HepG2 (cell line): ENCODE results near the gene RNF10. TPM values are rescaled to one million over a fixed set of nuclear protein-coding genes. Genes with fewer than 3 reads are reported as not detected.

Experiments used
- ARNTL ChIP-seq: sonication (generic); formaldehyde crosslinking; IDR thresholded peaks from 2 replicates; pipeline ENCODE4 v1.4.0; 2020; ENCODE audit warnings: mild to moderate bottlenecking, missing genetic modification reagents
- DNMT1 ChIP-seq: sonication (generic); formaldehyde crosslinking; IDR thresholded peaks from 2 replicates; pipeline ENCODE4 v1.5.1; 2020; ENCODE audit warnings: mild to moderate bottlenecking, missing genetic modification reagents
- EHMT2 ChIP-seq: fragments of 200-600 bp; sonication (generic); IDR thresholded peaks from 2 replicates; pipeline ENCODE4 v1.7.0; 2017; ENCODE audit warnings: antibody characterized with exemption, low read depth, low read length, borderline replicate concordance
- FOSL1 ChIP-seq: sonication (generic); formaldehyde crosslinking; IDR thresholded peaks from 2 replicates; pipeline ENCODE4 v1.9.0; 2021; ENCODE audit warnings: missing genetic modification reagents, borderline replicate concordance
- GTF2F1 ChIP-seq: fragments of 150-350 bp; IDR thresholded peaks from 2 replicates; pipeline ENCODE4 v1.6.1; 2014; ENCODE audit warnings: low read length
- HOXD1 ChIP-seq: sonication (generic); formaldehyde crosslinking; IDR thresholded peaks from 2 replicates; pipeline ENCODE4 v1.5.0; 2020; ENCODE audit warnings: missing genetic modification reagents
- KDM2A ChIP-seq: sonication (generic); formaldehyde crosslinking; IDR thresholded peaks from 2 replicates; pipeline ENCODE4 v1.4.0; 2020; ENCODE audit warnings: low read depth, missing genetic modification reagents, borderline replicate concordance
- NFYC ChIP-seq: IDR thresholded peaks from 2 replicates; pipeline ENCODE4 v1.6.1; 2016; ENCODE audit warnings: missing genetic modification reagents, missing compliant biosample characterization
- RFX5 ChIP-seq: IDR thresholded peaks from 2 replicates; pipeline ENCODE4 v1.6.1; 2011; ENCODE audit warnings: low read depth, low read length, improper control_type of control experiment
- SALL2 ChIP-seq: sonication (generic); formaldehyde crosslinking; IDR thresholded peaks from 2 replicates; pipeline ENCODE4 v1.8.1; 2023; ENCODE audit warnings: mild to moderate bottlenecking, missing genetic modification reagents, inconsistent platforms
- SOX13 ChIP-seq, 3 experiments: fragments of 450-650 bp in 1 of 3; sonication (generic) in 1 of 3; formaldehyde crosslinking in 1 of 3; IDR thresholded peaks in 2 of 3; conservative IDR thresholded peaks in 1 of 3; 2 replicates each; pipeline versions ENCODE4 v1.5.0 to v1.6.1; 2016 to 2020; ENCODE audit warnings: antibody characterized with exemption in 1 of 3, mild to moderate bottlenecking in 1 of 3, missing compliant biosample characterization in 1 of 3, missing genetic modification reagents in 1 of 3, moderate library complexity in 1 of 3
- TEAD2 ChIP-seq: sonication (generic); formaldehyde crosslinking; IDR thresholded peaks from 2 replicates; pipeline ENCODE4 v1.9.0; 2021; ENCODE audit warnings: missing genetic modification reagents
- TRIM24 ChIP-seq: sonication (generic); formaldehyde crosslinking; IDR thresholded peaks from 2 replicates; pipeline ENCODE4 v1.8.0; 2022; ENCODE audit warnings: mild to moderate bottlenecking, missing genetic modification reagents
- ZBTB42 ChIP-seq: sonication (generic); formaldehyde crosslinking; IDR thresholded peaks from 2 replicates; pipeline ENCODE4 v1.5.0; 2020; ENCODE audit warnings: mild to moderate bottlenecking, missing genetic modification reagents
- ZNF264 ChIP-seq: sonication (generic); formaldehyde crosslinking; IDR thresholded peaks from 2 replicates; pipeline ENCODE4 v1.4.0; 2020; ENCODE audit warnings: missing genetic modification reagents
- ZNF557 ChIP-seq: sonication (generic); formaldehyde crosslinking; IDR thresholded peaks from 2 replicates; pipeline ENCODE4 v1.4.0; 2020; ENCODE audit warnings: missing genetic modification reagents
- polyA plus RNA-seq, 8 experiments: library from polyadenylated mRNA; depleted of rRNA in 3 of 8; stranded (reverse) in 7 of 8; unstranded in 1 of 8; fragments of >200 nt; fragmentation: Illumina TruSeq in 4 of 8; extraction: Trizol in 4 of 8; gene quantifications; 2 replicates each; pipeline versions ENCODE4 v1.2.1 to v1.2.3, GENCODE V29; 2011 to 2016; ENCODE audit warnings: low read depth in 4 of 8, missing spikeins in 1 of 8, mixed read lengths in 1 of 8; ENCODE audit not compliant: insufficient read depth in 1 of 8
- total RNA-seq, 5 experiments: library from RNA; depleted of rRNA; stranded (reverse); fragments of >200 nt; fragmentation: Illumina TruSeq; extraction: Trizol; gene quantifications; 2 replicates each; pipeline ENCODE4 v1.2.3, GENCODE V29; 2016; ENCODE audit warnings: low read depth in 1 of 5
- TF ChIP-seq, protein P1 (sequence below): sonication (generic); formaldehyde crosslinking; IDR thresholded peaks from 2 replicates; pipeline ENCODE4 v1.4.0; 2020; ENCODE audit warnings: missing genetic modification reagents
- TF ChIP-seq, protein P2 (sequence below): sonication (generic); formaldehyde crosslinking; IDR thresholded peaks from 2 replicates; pipeline ENCODE4 v1.8.1; 2023; ENCODE audit warnings: mild to moderate bottlenecking, moderate library complexity, missing genetic modification reagents
- TF ChIP-seq, protein P3 (sequence below): sonication (generic); formaldehyde crosslinking; IDR thresholded peaks from 2 replicates; pipeline ENCODE4 v1.4.0; 2020; ENCODE audit warnings: missing genetic modification reagents, borderline replicate concordance
- TF ChIP-seq, protein P4 (sequence below): sonication (generic); formaldehyde crosslinking; IDR thresholded peaks from 2 replicates; pipeline ENCODE4 v1.4.0; 2020; ENCODE audit warnings: missing genetic modification reagents

The RNF10 gene
- total and polyA plus RNA-seq, 2 of the 13 experiments (the other 11 are each of a cell fraction or from before 2014, with no cell fraction given) = 62.5 to 88.0 TPM

DNA sequence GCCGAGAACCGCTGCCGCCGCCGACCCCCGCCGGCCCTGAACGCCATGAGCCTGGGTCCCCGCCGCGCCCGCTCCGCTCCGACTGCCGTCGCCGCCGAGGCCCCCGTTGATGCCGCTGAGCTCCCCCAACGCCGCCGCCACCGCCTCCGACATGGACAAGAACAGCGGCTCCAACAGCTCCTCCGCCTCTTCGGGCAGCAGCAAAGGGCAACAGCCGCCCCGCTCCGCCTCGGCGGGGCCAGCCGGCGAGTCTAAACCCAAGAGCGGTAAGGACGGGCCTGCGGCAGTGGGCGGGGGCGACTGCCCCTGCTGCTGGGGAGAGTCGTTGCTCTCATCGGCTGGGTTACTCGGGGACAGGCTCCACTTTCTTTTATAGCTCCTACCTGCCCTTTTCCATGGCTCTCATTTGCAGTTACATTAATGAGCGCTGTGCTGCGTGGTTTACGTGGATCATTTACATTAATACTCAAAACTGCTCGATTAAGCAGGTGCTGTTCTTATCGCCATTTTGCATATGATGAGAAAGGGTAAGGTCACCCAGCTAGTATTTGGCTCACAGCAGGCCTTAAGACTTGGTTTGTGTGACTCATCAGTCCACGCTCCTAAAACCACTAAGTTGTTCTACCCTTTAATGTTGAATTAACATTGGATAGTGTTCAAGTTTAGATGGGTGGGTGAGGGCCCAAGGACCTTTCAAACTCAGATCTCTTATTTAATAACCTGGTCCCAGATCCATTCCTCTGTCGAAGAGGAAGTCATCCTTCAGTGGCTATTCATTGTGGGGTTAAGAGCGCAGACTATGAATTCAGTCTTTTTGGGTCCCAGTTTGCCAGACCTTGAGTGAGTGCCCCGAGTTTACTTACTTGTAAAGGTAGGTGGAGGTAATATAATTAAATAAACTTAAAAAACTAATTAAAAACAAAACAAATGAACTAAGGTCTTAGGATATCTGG, 823 bp downstream of the RNF10 start (continued):
- TF ChIP-seq NFYC (CRISPR knock-in tag) (no peak), GTF2F1 (no peak), SALL2 (no peak), ZNF264 (CRISPR knock-in tag) (no peak), SOX13 (IDR thresholded peaks at IDR 0.05) (no peak), SOX13 (CRISPR knock-in tag; conservative IDR thresholded peaks at IDR 0.05 in 1 of 2, IDR thresholded peaks at IDR 0.05 in 1 of 2) (no peak; a peak in 1 of 4 replicates), DNMT1 (CRISPR knock-in tag) (no peak), KDM2A (CRISPR knock-in tag) (0 out of 2 replicates have a peak, but pooled peaks have one; percentile 10), ZBTB42 (no peak), FOSL1 (no peak), ARNTL (CRISPR knock-in tag) (no peak), EHMT2 (no peak), TRIM24 (CRISPR knock-in tag) (no peak), TEAD2 (no peak), HOXD1 (CRISPR knock-in tag) (no peak), ZNF557 (CRISPR knock-in tag) (no peak), RFX5 (no peak)
- TF ChIP-seq, protein P1, sequence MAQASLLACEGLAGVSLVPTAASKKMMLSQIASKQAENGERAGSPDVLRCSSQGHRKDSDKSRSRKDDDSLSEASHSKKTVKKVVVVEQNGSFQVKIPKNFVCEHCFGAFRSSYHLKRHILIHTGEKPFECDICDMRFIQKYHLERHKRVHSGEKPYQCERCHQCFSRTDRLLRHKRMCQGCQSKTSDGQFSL (CRISPR knock-in tag) = no peak
- TF ChIP-seq, protein P2, sequence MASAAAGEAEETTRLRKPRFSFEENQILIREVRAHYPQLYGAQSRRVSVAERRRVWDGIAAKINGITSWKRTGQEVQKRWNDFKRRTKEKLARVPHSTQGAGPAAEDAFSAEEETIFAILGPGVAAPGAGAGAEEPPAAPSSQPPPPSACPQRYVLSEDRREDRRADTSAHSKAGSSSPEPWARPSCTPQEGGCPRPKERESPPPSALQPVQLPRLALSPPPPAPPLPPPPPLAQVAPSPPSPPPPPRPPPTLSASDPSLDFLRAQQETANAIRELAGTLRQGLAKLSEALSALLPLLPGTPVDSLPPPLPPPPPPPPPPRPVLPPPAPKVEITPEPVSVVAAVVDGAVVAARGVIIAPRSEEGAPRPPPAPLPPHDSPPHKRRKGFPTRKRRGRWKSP (CRISPR knock-in tag) = no peak
- TF ChIP-seq, protein P3, sequence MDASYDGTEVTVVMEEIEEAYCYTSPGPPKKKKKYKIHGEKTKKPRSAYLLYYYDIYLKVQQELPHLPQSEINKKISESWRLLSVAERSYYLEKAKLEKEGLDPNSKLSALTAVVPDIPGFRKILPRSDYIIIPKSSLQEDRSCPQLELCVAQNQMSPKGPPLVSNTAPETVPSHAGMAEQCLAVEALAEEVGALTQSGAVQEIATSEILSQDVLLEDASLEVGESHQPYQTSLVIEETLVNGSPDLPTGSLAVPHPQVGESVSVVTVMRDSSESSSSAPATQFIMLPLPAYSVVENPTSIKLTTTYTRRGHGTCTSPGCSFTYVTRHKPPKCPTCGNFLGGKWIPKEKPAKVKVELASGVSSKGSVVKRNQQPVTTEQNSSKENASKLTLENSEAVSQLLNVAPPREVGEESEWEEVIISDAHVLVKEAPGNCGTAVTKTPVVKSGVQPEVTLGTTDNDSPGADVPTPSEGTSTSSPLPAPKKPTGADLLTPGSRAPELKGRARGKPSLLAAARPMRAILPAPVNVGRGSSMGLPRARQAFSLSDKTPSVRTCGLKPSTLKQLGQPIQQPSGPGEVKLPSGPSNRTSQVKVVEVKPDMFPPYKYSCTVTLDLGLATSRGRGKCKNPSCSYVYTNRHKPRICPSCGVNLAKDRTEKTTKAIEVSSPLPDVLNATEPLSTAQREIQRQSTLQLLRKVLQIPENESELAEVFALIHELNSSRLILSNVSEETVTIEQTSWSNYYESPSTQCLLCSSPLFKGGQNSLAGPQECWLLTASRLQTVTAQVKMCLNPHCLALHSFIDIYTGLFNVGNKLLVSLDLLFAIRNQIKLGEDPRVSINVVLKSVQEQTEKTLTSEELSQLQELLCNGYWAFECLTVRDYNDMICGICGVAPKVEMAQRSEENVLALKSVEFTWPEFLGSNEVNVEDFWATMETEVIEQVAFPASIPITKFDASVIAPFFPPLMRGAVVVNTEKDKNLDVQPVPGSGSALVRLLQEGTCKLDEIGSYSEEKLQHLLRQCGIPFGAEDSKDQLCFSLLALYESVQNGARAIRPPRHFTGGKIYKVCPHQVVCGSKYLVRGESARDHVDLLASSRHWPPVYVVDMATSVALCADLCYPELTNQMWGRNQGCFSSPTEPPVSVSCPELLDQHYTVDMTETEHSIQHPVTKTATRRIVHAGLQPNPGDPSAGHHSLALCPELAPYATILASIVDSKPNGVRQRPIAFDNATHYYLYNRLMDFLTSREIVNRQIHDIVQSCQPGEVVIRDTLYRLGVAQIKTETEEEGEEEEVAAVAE (CRISPR knock-in tag) = no peak
- TF ChIP-seq, protein P4, sequence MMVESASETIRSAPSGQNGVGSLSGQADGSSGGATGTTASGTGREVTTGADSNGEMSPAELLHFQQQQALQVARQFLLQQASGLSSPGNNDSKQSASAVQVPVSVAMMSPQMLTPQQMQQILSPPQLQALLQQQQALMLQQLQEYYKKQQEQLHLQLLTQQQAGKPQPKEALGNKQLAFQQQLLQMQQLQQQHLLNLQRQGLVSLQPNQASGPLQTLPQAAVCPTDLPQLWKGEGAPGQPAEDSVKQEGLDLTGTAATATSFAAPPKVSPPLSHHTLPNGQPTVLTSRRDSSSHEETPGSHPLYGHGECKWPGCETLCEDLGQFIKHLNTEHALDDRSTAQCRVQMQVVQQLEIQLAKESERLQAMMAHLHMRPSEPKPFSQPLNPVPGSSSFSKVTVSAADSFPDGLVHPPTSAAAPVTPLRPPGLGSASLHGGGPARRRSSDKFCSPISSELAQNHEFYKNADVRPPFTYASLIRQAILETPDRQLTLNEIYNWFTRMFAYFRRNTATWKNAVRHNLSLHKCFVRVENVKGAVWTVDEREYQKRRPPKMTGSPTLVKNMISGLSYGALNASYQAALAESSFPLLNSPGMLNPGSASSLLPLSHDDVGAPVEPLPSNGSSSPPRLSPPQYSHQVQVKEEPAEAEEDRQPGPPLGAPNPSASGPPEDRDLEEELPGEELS (CRISPR knock-in tag) = no peak
